Right lobe of liver (tissue), 6 donors: Measurements from ENCODE around the gene OPRL1. TPM values are rescaled to one million over a fixed set of nuclear protein-coding genes. Genes with fewer than 3 reads are reported as not detected.

Source experiments
- ATAC-seq, 4 donors: fragments of 200-7000 bp; cut with Tn5 transposase; one replicate each; pipeline ENCODE4 v1.9.1; 2020; ENCODE audit warnings: mild to moderate bottlenecking in 4 of 4, moderate library complexity in 4 of 4
- DNase-seq, 3 donors: peaks; one replicate each; pipeline ENCODE4 v3.0.0-alpha.2; 2020
- H3K27ac ChIP-seq, 3 donors: fragments of 200-600 bp; one replicate each; pipeline ENCODE4 v1.8.0; 2022
- H3K27me3 ChIP-seq, 2 donors: fragments of 200-600 bp; one replicate each; pipeline ENCODE4 v1.8.0; 2022
- H3K36me3 ChIP-seq, 4 donors: fragments of 200-600 bp; sonication (generic) in 1 of 4; one replicate each; pipeline versions ENCODE4 v1.5.1 to v1.8.0; 2017 to 2022; ENCODE audit warnings: control low read depth in 1 of 4
- H3K4me1 ChIP-seq, 4 donors: fragments of 200-600 bp; sonication (generic) in 1 of 4; one replicate each; pipeline versions ENCODE4 v1.5.1 to v1.8.0; 2017 to 2022; ENCODE audit warnings: control low read depth in 1 of 4
- H3K4me3 ChIP-seq, 3 donors: fragments of 200-600 bp; one replicate each; pipeline ENCODE4 v1.8.0; 2022
- H3K9me3 ChIP-seq, 4 donors: fragments of 200-600 bp; sonication (generic) in 1 of 4; one replicate each; pipeline versions ENCODE4 v1.5.1 to v1.8.0; 2017 to 2022; ENCODE audit warnings: control low read depth in 1 of 4
- POLR2A ChIP-seq: fragments of 450-650 bp; IDR thresholded peaks from one replicate; pipeline ENCODE4 v1.6.1; 2017; ENCODE audit warnings: antibody characterized with exemption, mild to moderate bottlenecking
- WGBS: methylation state at CpG from one replicate; pipeline ENCODE4 v1.1.6; 2018; ENCODE audit warnings: low coverage, low lambda C conversion rate; ENCODE audit not compliant: insufficient coverage; ENCODE audit errors: missing lambda C conversion rate; 5-methylcytosine and 5-hydroxymethylcytosine counted together
- intact Hi-C, 2 donors: fragments of 100-400 bp; cut with DNase I; formaldehyde crosslinking; loops; one replicate each; pipeline versions ENCODE4 v1.11.2 to v1.14.1; 2022
- total RNA-seq, 6 experiments: library from RNA; depleted of rRNA in 2 of 6; stranded (reverse); fragments of >200 nt in 2 of 6; fragmentation: NEBNext Ultra II Directional in 3 of 6; extraction: Animal tissue kit (Norgen Biotek cat#: 25700) in 3 of 6; gene quantifications; one replicate each; pipeline versions ENCODE4 v1.1.0 to v1.2.4, GENCODE V29; 2016 to 2023
- TF ChIP-seq, protein P1 (sequence below), 4 donors: fragments of 200-600 bp in 3 of 4; fragments of 450-650 bp in 1 of 4; IDR thresholded peaks; one replicate each; pipeline versions ENCODE4 v1.5.1 to v1.8.0; 2016 to 2022; ENCODE audit warnings: antibody characterized with exemption in 4 of 4, mild to moderate bottlenecking in 2 of 4
- donor health status: DM: no; HTN: yes; CAD: no.
- donor health status: DM: no; HTN: no; CAD: no.
- donor health status: DM: no; HTN: no; CAD: no.
- donor health status: DM: no; HTN: yes; CAD: no.
- donor health status: DM: no; HTN: yes; CAD: no.

OPRL1 gene
- total RNA-seq, 6 experiments from 2014 or later, result 0.13 to 0.32 (median 0.25) TPM; not detected in 1

DNA sequence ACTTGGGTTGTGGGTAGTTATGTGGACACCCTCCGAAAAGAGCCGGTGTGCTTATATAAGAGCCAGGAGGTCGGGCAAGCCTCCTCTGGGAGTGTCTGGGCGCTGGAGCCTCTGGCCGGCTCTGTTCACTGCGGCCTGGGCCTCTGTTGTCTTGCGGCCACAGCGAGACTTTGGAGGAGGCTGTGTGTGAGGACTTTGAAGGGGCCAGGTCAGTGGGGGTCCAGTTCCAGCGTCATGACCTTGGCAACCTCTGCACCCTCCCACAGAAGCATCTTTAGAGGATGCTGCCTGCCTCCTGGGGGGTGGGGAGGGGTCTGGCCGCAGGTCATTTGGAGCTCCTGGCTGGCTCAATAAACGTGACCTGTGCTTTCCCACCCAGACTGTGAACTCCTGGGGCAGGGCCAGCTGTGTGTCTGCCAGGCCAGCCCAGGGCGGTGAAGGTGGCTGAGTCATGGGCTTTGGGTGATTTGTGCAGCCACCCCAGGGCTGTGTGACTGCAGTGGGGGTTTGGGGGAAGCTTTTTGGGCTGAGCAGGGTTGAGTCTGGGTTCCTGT, 15.7 kb upstream of the OPRL1 start:
- peak overlapping the region; percentile 69 to 97 (median 87) for H3K4me3 ChIP-seq
- intact Hi-C loops, result no loop called here
- TF ChIP-seq POLR2A, result peak; percentile 19
- TF ChIP-seq, protein P1, sequence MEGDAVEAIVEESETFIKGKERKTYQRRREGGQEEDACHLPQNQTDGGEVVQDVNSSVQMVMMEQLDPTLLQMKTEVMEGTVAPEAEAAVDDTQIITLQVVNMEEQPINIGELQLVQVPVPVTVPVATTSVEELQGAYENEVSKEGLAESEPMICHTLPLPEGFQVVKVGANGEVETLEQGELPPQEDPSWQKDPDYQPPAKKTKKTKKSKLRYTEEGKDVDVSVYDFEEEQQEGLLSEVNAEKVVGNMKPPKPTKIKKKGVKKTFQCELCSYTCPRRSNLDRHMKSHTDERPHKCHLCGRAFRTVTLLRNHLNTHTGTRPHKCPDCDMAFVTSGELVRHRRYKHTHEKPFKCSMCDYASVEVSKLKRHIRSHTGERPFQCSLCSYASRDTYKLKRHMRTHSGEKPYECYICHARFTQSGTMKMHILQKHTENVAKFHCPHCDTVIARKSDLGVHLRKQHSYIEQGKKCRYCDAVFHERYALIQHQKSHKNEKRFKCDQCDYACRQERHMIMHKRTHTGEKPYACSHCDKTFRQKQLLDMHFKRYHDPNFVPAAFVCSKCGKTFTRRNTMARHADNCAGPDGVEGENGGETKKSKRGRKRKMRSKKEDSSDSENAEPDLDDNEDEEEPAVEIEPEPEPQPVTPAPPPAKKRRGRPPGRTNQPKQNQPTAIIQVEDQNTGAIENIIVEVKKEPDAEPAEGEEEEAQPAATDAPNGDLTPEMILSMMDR (IDR thresholded peaks at IDR 0.05), result no peak
- peak overlapping the region; percentile 33 to 84 (median 60) for H3K27ac ChIP-seq
- H3K36me3 ChIP-seq, result no peaks in the 10 kb centered on the region
- H3K9me3 ChIP-seq, result no peaks in the 10 kb centered on the region
- no peaks in the 10 kb centered on the region for H3K27me3 ChIP-seq
- peak; percentile 37 to 50 (median 44) for ATAC-seq
- 18% methylated on average over 8 of the region's 12 CpGs for WGBS
- DNase-seq, result peak; percentile 82 to 94 (median 92)
- H3K4me1 ChIP-seq, result peaks cover 0 to 42% (median 17%) of the 10 kb centered on the region in 4 donors

DNA sequence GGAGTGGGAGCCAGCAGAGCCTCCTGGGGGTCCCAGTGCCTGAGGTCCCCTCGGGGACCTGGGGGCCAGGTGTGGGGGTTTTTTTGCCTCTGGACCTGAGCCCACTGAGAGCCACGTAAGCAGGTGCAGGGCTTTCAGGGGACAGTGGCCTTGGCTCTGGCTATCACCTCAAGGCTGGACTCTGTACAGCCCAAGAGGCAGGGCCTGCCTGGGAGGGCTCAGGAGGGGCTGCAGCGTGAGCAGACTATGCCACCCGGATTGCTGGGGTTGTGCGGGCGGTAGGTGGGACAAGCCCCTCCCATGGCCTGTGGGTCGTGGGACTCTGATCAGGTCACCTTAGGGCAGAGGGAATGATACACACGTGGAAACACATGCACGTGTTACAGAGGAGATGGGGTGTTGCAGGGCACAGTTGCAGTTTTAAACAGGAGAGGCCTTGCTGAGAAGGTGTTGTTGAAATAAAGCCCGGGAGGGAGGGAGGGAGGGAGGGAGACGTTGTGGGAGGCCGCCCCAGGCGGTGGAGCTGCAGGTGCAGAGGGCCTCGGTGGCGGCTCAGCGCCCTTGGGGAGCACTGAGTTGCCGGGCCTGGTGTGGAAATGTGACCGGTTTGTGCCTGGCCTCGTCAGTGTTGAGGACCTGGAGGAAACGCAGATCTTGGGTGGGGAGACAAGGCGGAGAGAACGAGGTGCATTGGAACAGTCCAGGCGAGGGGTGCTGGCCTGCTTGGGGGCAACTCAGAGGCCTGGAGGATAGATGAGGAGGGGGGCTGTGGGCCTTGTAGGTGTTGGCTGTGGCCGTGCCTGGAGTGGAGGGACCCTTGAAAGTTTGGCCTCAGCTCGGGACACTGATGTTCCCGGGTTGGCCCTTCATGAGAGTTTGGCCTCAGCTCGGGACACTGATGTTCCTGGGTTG, 14.6 kb upstream of the OPRL1 start:
- WGBS, result 10% methylated on average over 22 of the region's 27 CpGs
- peaks cover 0 to 42% (median 17%) of the 10 kb centered on the region in 4 donors for H3K4me1 ChIP-seq
- intact Hi-C loops, result no loop called here
- H3K27me3 ChIP-seq, result no peaks in the 10 kb centered on the region
- no peaks in the 10 kb centered on the region for H3K36me3 ChIP-seq
- ATAC-seq (peak; percentile 17 to 66 (median 37)), DNase-seq (peak in 2 of 3 donors; percentile 96)
- H3K4me3 ChIP-seq, result peak overlapping the region in 1 of 3 donors; percentile 69
- H3K9me3 ChIP-seq, result no peaks in the 10 kb centered on the region
- TF ChIP-seq, protein P1 (IDR thresholded peaks at IDR 0.05), result no peak
- TF ChIP-seq POLR2A, result no peak
- peak overlapping the region; percentile 33 to 84 (median 60) for H3K27ac ChIP-seq

DNA sequence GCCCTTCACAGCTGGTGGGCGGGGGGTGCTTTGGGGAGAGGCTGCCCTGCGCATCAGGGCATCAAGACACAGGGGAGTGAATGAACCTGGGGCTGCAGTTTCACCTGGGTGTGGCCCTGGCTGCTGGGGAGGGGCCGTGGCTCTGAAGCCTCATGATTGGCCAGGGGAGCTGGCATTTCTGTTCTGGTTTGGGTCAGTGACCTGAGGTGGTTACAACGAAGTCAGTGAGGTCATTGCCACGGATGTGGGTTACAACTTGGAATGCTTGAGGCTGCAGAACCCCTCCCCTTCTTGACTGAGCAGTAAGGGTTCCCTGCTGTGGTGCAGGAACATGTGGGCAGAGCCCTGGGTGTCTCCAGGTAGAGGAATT, 13.9 kb upstream of the OPRL1 start:
- TF ChIP-seq, protein P1 (IDR thresholded peaks at IDR 0.05), result no peak
- no peak for TF ChIP-seq POLR2A
- DNase-seq, result peak; percentile 77 to 92 (median 92)
- peaks cover 0 to 42% (median 17%) of the 10 kb centered on the region in 4 donors for H3K4me1 ChIP-seq
- intact Hi-C loops, result no loop called here
- no peaks in the 10 kb centered on the region for H3K27me3 ChIP-seq
- peak overlapping the region in 2 of 3 donors; percentile 6 to 50 for H3K4me3 ChIP-seq
- peak; percentile 50 to 63 (median 54) for ATAC-seq
- H3K27ac ChIP-seq, result peak overlapping the region in 1 of 3 donors; percentile 84
- 0% methylated on average over 2 of the region's 5 CpGs for WGBS
- no peaks in the 10 kb centered on the region for H3K9me3 ChIP-seq
- peaks cover 0 to 5% (median 0%) of the 10 kb centered on the region in 4 donors for H3K36me3 ChIP-seq

DNA sequence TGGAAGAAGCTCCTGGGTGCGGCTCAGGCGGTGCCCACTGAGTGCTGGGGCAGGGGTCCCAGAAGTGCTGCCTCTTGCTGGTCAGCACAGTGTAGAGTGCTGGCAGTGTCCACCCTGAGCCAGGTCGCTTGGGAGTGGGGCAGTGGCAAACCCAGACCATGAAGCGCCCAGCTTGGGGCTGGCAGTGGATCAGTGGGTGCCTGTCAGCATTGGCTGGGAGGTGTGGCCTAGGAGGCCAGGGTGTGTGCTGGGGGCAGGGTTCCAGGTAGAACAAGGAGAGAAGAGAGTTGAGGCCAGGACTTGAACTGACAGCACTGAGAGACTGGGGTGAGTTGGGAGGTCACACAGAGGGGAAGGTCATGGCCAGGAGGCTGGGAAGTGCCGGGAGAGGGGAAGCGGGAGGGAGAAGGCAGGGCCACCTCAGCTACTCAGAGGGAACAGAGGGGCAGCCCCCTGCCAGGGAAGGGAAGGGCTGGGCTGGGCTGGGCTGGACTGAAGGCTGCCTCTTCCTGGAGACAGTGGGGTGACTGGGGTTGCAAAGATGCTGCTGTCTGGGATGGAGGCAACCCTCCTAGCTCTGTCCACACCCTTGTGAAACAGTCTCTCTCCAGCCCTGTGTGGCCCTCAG, 12.8 kb upstream of the OPRL1 start:
- TF ChIP-seq POLR2A, result no peak
- TF ChIP-seq, protein P1 (IDR thresholded peaks at IDR 0.05), result no peak
- Histone ChIP-seq H3K27me3 (no peaks in the 10 kb centered on the region), H3K36me3 (peaks cover 0 to 8% (median 0%) of the 10 kb centered on the region in 4 donors), H3K4me1 (peaks cover 0 to 41% (median 17%) of the 10 kb centered on the region in 4 donors), H3K27ac (peak overlapping the region in 1 of 3 donors; percentile 71), H3K9me3 (no peaks in the 10 kb centered on the region), H3K4me3 (peak overlapping the region in 1 of 3 donors; percentile 50)
- intact Hi-C loops, result no loop called here
- 33% methylated on average over 4 of the region's 6 CpGs for WGBS
- ATAC-seq (no peak), DNase-seq (peak in 2 of 3 donors; percentile 76 to 80)
